Stimulated activated effector memory CD8-positive, alpha-beta T cell treated with anti-CD3 and anti-CD28 coated beads, Interleukin-12 subunit alpha, Interleukin-12 subunit beta, amount 100 ng/mL, for 72 hours (primary cell): ENCODE measurements around the gene ZWILCH.
"Not testable (repeated sequence)": the region's sequence is repeated elsewhere in the genome, so short reads cannot be mapped to it uniquely, and the experiment has no call there.

ENCODE experiments used
- ATAC-seq: fragments of 150-1000 bp; cut with Tn5 transposase; 2 replicates; pipeline ENCODE4 v1.10.0; 2021
- DNase-seq, 2 donors: peaks; one replicate each; pipeline ENCODE4 v3.0.0; 2021 to 2022; ENCODE audit warnings: low spot score in 2 of 2
- H3K27ac Mint-ChIP-seq: one replicate; pipeline ENCODE4 v1.8.0; 2022; ENCODE audit warnings: mild to moderate bottlenecking, mixed read lengths
- H3K36me3 Mint-ChIP-seq: one replicate; pipeline ENCODE4 v1.8.0; 2022; ENCODE audit warnings: mild to moderate bottlenecking, mixed read lengths
- H3K4me1 Mint-ChIP-seq: one replicate; pipeline ENCODE4 v1.8.0; 2022; ENCODE audit warnings: mixed read lengths
- H3K4me3 Mint-ChIP-seq: one replicate; pipeline ENCODE4 v1.8.0; 2022; ENCODE audit warnings: mild to moderate bottlenecking, mixed read lengths
- H3K9me3 Mint-ChIP-seq: one replicate; pipeline ENCODE4 v1.8.0; 2022; ENCODE audit warnings: mixed read lengths

Gene ZWILCH

GRCh38 chr15:66502491-66502890 is 2.6 kb upstream of the ZWILCH start:
- Mint-ChIP-seq H3K36me3 (peaks cover 81% of the 10 kb centered on the region), H3K27ac (peak overlapping the region; percentile 98), H3K4me1 (peaks cover 59% of the 10 kb centered on the region), H3K4me3 (peak overlapping the region; percentile 83), H3K9me3 (no peaks in the 10 kb centered on the region)
- DNase-seq, result no peak
- ATAC-seq, result no peak

GRCh38 chr15:66503041-66503648 is 2.0 kb upstream of the ZWILCH start:
- Mint-ChIP-seq H3K27ac (peak overlapping the region; percentile 98), H3K4me3 (peak overlapping the region; percentile 83), H3K36me3 (peaks cover 75% of the 10 kb centered on the region), H3K4me1 (peaks cover 55% of the 10 kb centered on the region)
- ATAC-seq, H3K9me3 Mint-ChIP-seq, DNase-seq: not testable (repeated sequence)

- Mint-ChIP-seq H3K4me1 (peaks cover 51% of the 10 kb centered on the region), H3K9me3 (no peaks in the 10 kb centered on the region), H3K4me3 (peak overlapping the region; percentile 83), H3K36me3 (peaks cover 71% of the 10 kb centered on the region), H3K27ac (peak overlapping the region; percentile 98)
- ATAC-seq, result no peak
- no peak for DNase-seq
Observed at GRCh38 chr15:66503780-66504562, 1.2 kb upstream of the ZWILCH start.

- ATAC-seq (no peak), DNase-seq (no peak)
- peak overlapping the region; percentile 98 for H3K27ac Mint-ChIP-seq
- peaks cover 38% of the 10 kb centered on the region for H3K4me1 Mint-ChIP-seq
- no peaks in the 10 kb centered on the region for H3K9me3 Mint-ChIP-seq
- peak overlapping the region; percentile 83 for H3K4me3 Mint-ChIP-seq
- peaks cover 68% of the 10 kb centered on the region for H3K36me3 Mint-ChIP-seq
Observed at GRCh38 chr15:66505430-66505811, 295 bp downstream of the ZWILCH start.

- Mint-ChIP-seq H3K9me3 (no peaks in the 10 kb centered on the region), H3K36me3 (peaks cover 68% of the 10 kb centered on the region), H3K27ac (peak overlapping the region; percentile 98), H3K4me3 (peak overlapping the region; percentile 83), H3K4me1 (peaks cover 35% of the 10 kb centered on the region)
- no peak for ATAC-seq
- no peak for DNase-seq
Observed at GRCh38 chr15:66505818-66506217, 692 bp downstream of the ZWILCH start.

GRCh38 chr15:66508293-66508883 is 3.3 kb downstream of the ZWILCH start:
- H3K27ac Mint-ChIP-seq, result no peak overlapping the region
- ATAC-seq, result no peak

GRCh38 chr15:66514586-66514985 is 9.5 kb downstream of the ZWILCH start:
- peak overlapping the region; percentile 43 for H3K27ac Mint-ChIP-seq
- no peaks in the 10 kb centered on the region for H3K9me3 Mint-ChIP-seq
- DNase-seq, result no peak
- no peak overlapping the region for H3K4me3 Mint-ChIP-seq
- ATAC-seq, result no peak
- H3K4me1 Mint-ChIP-seq, result no peaks in the 10 kb centered on the region
- H3K36me3 Mint-ChIP-seq, result peaks cover 77% of the 10 kb centered on the region

More at GRCh38 chr15:66508293-66508883, 3.3 kb downstream of the ZWILCH start:
- no peak for DNase-seq
- Mint-ChIP-seq H3K4me1 (peaks cover 20% of the 10 kb centered on the region), H3K9me3 (no peaks in the 10 kb centered on the region), H3K4me3 (no peak overlapping the region), H3K36me3 (peaks cover 51% of the 10 kb centered on the region)

- ATAC-seq (no peak), DNase-seq (no peak)
- peaks cover 80% of the 10 kb centered on the region for H3K36me3 Mint-ChIP-seq
- H3K4me1 Mint-ChIP-seq, result no peaks in the 10 kb centered on the region
- H3K9me3 Mint-ChIP-seq, result no peaks in the 10 kb centered on the region
- no peak overlapping the region for H3K27ac Mint-ChIP-seq
- H3K4me3 Mint-ChIP-seq, result no peak overlapping the region
Observed at GRCh38 chr15:66515901-66516322, 10.8 kb downstream of the ZWILCH start.

GRCh38 chr15:66523926-66524325 is 18.8 kb downstream of the ZWILCH start:
- H3K4me3 Mint-ChIP-seq, result no peak overlapping the region
- H3K9me3 Mint-ChIP-seq, result no peaks in the 10 kb centered on the region
- no peak overlapping the region for H3K27ac Mint-ChIP-seq
- no peaks in the 10 kb centered on the region for H3K4me1 Mint-ChIP-seq
- peaks cover 84% of the 10 kb centered on the region for H3K36me3 Mint-ChIP-seq
- DNase-seq (no peak), ATAC-seq (no peak)

GRCh38 chr15:66524838-66525237 is 19.7 kb downstream of the ZWILCH start:
- Mint-ChIP-seq H3K4me1 (no peaks in the 10 kb centered on the region), H3K9me3 (no peaks in the 10 kb centered on the region), H3K27ac (no peak overlapping the region), H3K4me3 (no peak overlapping the region), H3K36me3 (peaks cover 84% of the 10 kb centered on the region)
- no peak for ATAC-seq
- no peak for DNase-seq

GRCh38 chr15:66535056-66535455 is 29.9 kb downstream of the ZWILCH start:
- H3K4me1 Mint-ChIP-seq, result no peaks in the 10 kb centered on the region
- no peak overlapping the region for H3K27ac Mint-ChIP-seq
- no peaks in the 10 kb centered on the region for H3K9me3 Mint-ChIP-seq
- H3K4me3 Mint-ChIP-seq, result no peak overlapping the region
- peaks cover 66% of the 10 kb centered on the region for H3K36me3 Mint-ChIP-seq
- no peak for ATAC-seq
- no peak for DNase-seq

- H3K4me1 Mint-ChIP-seq, result no peaks in the 10 kb centered on the region
- no peak overlapping the region for H3K4me3 Mint-ChIP-seq
- DNase-seq (no peak), ATAC-seq (no peak)
- H3K27ac Mint-ChIP-seq, result no peak overlapping the region
- peaks cover 55% of the 10 kb centered on the region for H3K36me3 Mint-ChIP-seq
- no peaks in the 10 kb centered on the region for H3K9me3 Mint-ChIP-seq
Observed at GRCh38 chr15:66542896-66543295, 37.8 kb downstream of the ZWILCH start.

- DNase-seq, result no peak
- no peak overlapping the region for H3K27ac Mint-ChIP-seq
- H3K4me3 Mint-ChIP-seq, result no peak overlapping the region
- ATAC-seq, result no peak
- H3K9me3 Mint-ChIP-seq, result no peaks in the 10 kb centered on the region
- no peaks in the 10 kb centered on the region for H3K4me1 Mint-ChIP-seq
- peaks cover 43% of the 10 kb centered on the region for H3K36me3 Mint-ChIP-seq
Observed at GRCh38 chr15:66545255-66545654, 40.1 kb downstream of the ZWILCH start.

- Mint-ChIP-seq H3K27ac (no peak overlapping the region), H3K4me3 (no peak overlapping the region), H3K4me1 (no peaks in the 10 kb centered on the region), H3K9me3 (no peaks in the 10 kb centered on the region), H3K36me3 (no peaks in the 10 kb centered on the region)
- DNase-seq, result no peak
- ATAC-seq, result no peak
Observed at GRCh38 chr15:66555685-66556084, 50.6 kb downstream of the ZWILCH start.

- Mint-ChIP-seq H3K27ac (no peak overlapping the region), H3K36me3 (no peaks in the 10 kb centered on the region), H3K4me1 (no peaks in the 10 kb centered on the region), H3K9me3 (no peaks in the 10 kb centered on the region), H3K4me3 (no peak overlapping the region)
- DNase-seq (no peak), ATAC-seq (no peak)
Observed at GRCh38 chr15:66558271-66558670, 53.1 kb downstream of the ZWILCH start.
